H1 (cell line): Measurements from ENCODE around the gene CILP. TPM values are rescaled to one million over a fixed set of nuclear protein-coding genes. Genes with fewer than 3 reads are reported as not detected.

Experiments
- CTCF ChIA-PET: fragments of 300-600 bp; sonication (Branson Sonifier 250); formaldehyde crosslinking; loops from one replicate; lab custom pipeline; 2021; ENCODE audit not compliant: partially characterized antibody; lab: Charles Lee
- POLR2A ChIA-PET: fragments of 300-600 bp; sonication (Branson Sonifier 250); formaldehyde crosslinking; loops from one replicate; lab custom pipeline; 2021; ENCODE audit warnings: inconsistent platforms; ENCODE audit not compliant: partially characterized antibody; lab: Charles Lee
- DNase-seq, 2 experiments: peaks; one replicate each; pipeline versions ENCODE4 v3.0.0 to v3.0.0-alpha.2; 2010 to 2022; ENCODE audit warnings: low spot score in 2 of 2, low read depth in 1 of 2, mixed read lengths in 1 of 2
- FAIRE-seq: peaks from 2 replicates; lab custom pipeline; 2011; peaks lifted over from hg19 to GRCh38; lab: Jason Lieb, UNC
- H2AFZ ChIP-seq: 2 replicates; pipeline ENCODE4 v1.8.1; 2012; ENCODE audit warnings: low read length, inconsistent platforms
- H2AK5ac ChIP-seq: 2 replicates; pipeline ENCODE4 v1.6.1; 2013; ENCODE audit warnings: low read depth, low read length
- H2BK120ac ChIP-seq: replicated peaks from 2 replicates; pipeline ENCODE3; 2013; ENCODE audit warnings: low read depth, low read length, inconsistent platforms
- H2BK12ac ChIP-seq: 2 replicates; pipeline ENCODE4 v1.6.1; 2013; ENCODE audit warnings: low read depth, low read length
- H2BK15ac ChIP-seq: 2 replicates; pipeline ENCODE4 v1.6.1; 2013; ENCODE audit warnings: low read length
- H2BK20ac ChIP-seq: 2 replicates; pipeline ENCODE4 v1.6.1; 2013; ENCODE audit warnings: low read length
- H2BK5ac ChIP-seq: 2 replicates; pipeline ENCODE4 v1.6.1; 2013; ENCODE audit warnings: low read depth, low read length
- H3K14ac ChIP-seq: 2 replicates; pipeline ENCODE4 v1.6.1; 2013; ENCODE audit warnings: inconsistent platforms; ENCODE audit not compliant: insufficient read length
- H3K18ac ChIP-seq: 2 replicates; pipeline ENCODE4 v1.6.1; 2013; ENCODE audit warnings: low read length; ENCODE audit errors: extremely low read depth
- H3K23ac ChIP-seq: 2 replicates; pipeline ENCODE4 v1.6.1; 2013; ENCODE audit warnings: inconsistent platforms; ENCODE audit not compliant: insufficient read length
- H3K23me2 ChIP-seq: 2 replicates; pipeline ENCODE4 v1.6.1; 2013; ENCODE audit warnings: low read depth, low read length
- H3K27ac ChIP-seq: 2 replicates; pipeline ENCODE4 v1.6.1; 2011; ENCODE audit warnings: low read depth, low read length, inconsistent platforms
- H3K27me3 ChIP-seq, 4 experiments: replicated peaks in 1 of 4; 1 replicate in 1 of 4; 2 replicates in 3 of 4; pipeline versions ENCODE4 v1.6.1 to v1.8.1; 2011 to 2013; ENCODE audit warnings: low read length in 3 of 4, mild to moderate bottlenecking in 3 of 4, inconsistent platforms in 2 of 4, mixed read lengths in 2 of 4, moderate library complexity in 1 of 4; ENCODE audit not compliant: control insufficient read depth in 3 of 4, insufficient read depth in 3 of 4; ENCODE audit errors: extremely low read depth in 1 of 4
- H3K36me3 ChIP-seq, 4 experiments: 2 replicates each; pipeline versions ENCODE4 v1.6.1 to v1.8.1; 2011 to 2013; ENCODE audit warnings: mild to moderate bottlenecking in 4 of 4, low read length in 3 of 4, moderate library complexity in 2 of 4, control low read depth in 1 of 4, inconsistent platforms in 1 of 4; ENCODE audit not compliant: insufficient read depth in 4 of 4, control insufficient read depth in 2 of 4
- H3K4ac ChIP-seq: replicated peaks from 2 replicates; pipeline ENCODE3; 2013; ENCODE audit warnings: low read length, low read depth, mixed read lengths, inconsistent platforms; ENCODE audit not compliant: insufficient read length
- H3K4me1 ChIP-seq, 4 experiments: replicated peaks in 1 of 4; 1 replicate in 1 of 4; 2 replicates in 3 of 4; pipeline versions ENCODE4 v1.6.1 to v1.8.1; 2011 to 2013; ENCODE audit warnings: low read length in 3 of 4, inconsistent platforms in 2 of 4, mixed read lengths in 1 of 4; ENCODE audit not compliant: insufficient read depth in 4 of 4, control insufficient read depth in 3 of 4
- H3K4me2 ChIP-seq, 2 experiments: 2 replicates each; pipeline versions ENCODE4 v1.6.1 to v1.8.1; 2011 to 2013; ENCODE audit warnings: low read depth in 2 of 2, low read length in 2 of 2, control low read depth in 1 of 2, inconsistent platforms in 1 of 2, mild to moderate bottlenecking in 1 of 2; ENCODE audit not compliant: insufficient read depth in 1 of 2
- H3K4me3 ChIP-seq, 4 experiments: fragments of 200-600, 300-600 bp in 1 of 4; sonication (generic), shearing (Covaris generic), sonication (Bioruptor Twin) in 1 of 4; 2 replicates each; pipeline versions ENCODE4 v1.5.1 to v1.8.1; 2011 to 2016; ENCODE audit warnings: low read length in 4 of 4, low read depth in 3 of 4, control low read depth in 2 of 4, inconsistent platforms in 2 of 4, mild to moderate bottlenecking in 2 of 4, mixed read lengths in 1 of 4, moderate library complexity in 1 of 4; ENCODE audit not compliant: insufficient read depth in 2 of 4; ENCODE audit errors: extremely low read depth in 1 of 4
- H3K56ac ChIP-seq: replicated peaks from 2 replicates; pipeline ENCODE3; 2013; ENCODE audit warnings: low read depth, mild to moderate bottlenecking, mixed read lengths, low read length, inconsistent platforms; ENCODE audit not compliant: insufficient read length
- H3K79me1 ChIP-seq: 2 replicates; pipeline ENCODE4 v1.6.1; 2013; ENCODE audit warnings: low read depth, low read length, control low read depth
- H3K79me2 ChIP-seq, 2 experiments: 2 replicates each; pipeline versions ENCODE4 v1.6.1 to v1.8.1; 2012 to 2013; ENCODE audit warnings: low read length in 2 of 2, mild to moderate bottlenecking in 2 of 2, inconsistent platforms in 1 of 2; ENCODE audit not compliant: insufficient read depth in 2 of 2, control insufficient read depth in 1 of 2
- H3K9ac ChIP-seq, 4 experiments: replicated peaks in 1 of 4; 1 replicate in 1 of 4; 2 replicates in 3 of 4; pipeline versions ENCODE4 v1.6.1 to v1.8.1; 2011 to 2013; ENCODE audit warnings: low read depth in 3 of 4, low read length in 3 of 4, control low read depth in 2 of 4, mild to moderate bottlenecking in 2 of 4, moderate library complexity in 2 of 4, inconsistent platforms in 1 of 4; ENCODE audit errors: extremely low read depth in 1 of 4
- H3K9me3 ChIP-seq, 2 experiments: 2 replicates each; pipeline versions ENCODE4 v1.6.1 to v1.8.1; 2012 to 2013; ENCODE audit warnings: mild to moderate bottlenecking in 2 of 2, moderate library complexity in 2 of 2, control low read depth in 1 of 2, inconsistent platforms in 1 of 2, low read depth in 1 of 2, low read length in 1 of 2, mixed read lengths in 1 of 2; ENCODE audit not compliant: insufficient read depth in 2 of 2
- H4K20me1 ChIP-seq, 2 experiments: replicated peaks in 1 of 2; 2 replicates each; pipeline versions ENCODE3 to v1.8.1; 2011 to 2013; ENCODE audit warnings: inconsistent platforms in 2 of 2, low read length in 2 of 2, mild to moderate bottlenecking in 1 of 2; ENCODE audit not compliant: insufficient read depth in 2 of 2, control insufficient read depth in 1 of 2
- H4K5ac ChIP-seq: 2 replicates; pipeline ENCODE4 v1.6.1; 2013; ENCODE audit warnings: low read length, low read depth, mixed read lengths, inconsistent platforms; ENCODE audit not compliant: insufficient read length
- H4K8ac ChIP-seq: 2 replicates; pipeline ENCODE4 v1.8.0; 2013; ENCODE audit warnings: mild to moderate bottlenecking, moderate library complexity, low read length, inconsistent platforms; ENCODE audit not compliant: insufficient read depth; ENCODE audit errors: extremely low read depth
- H4K91ac ChIP-seq: replicated peaks from 2 replicates; pipeline ENCODE3; 2013; ENCODE audit warnings: low read length, mixed read lengths, inconsistent platforms; ENCODE audit not compliant: insufficient read length
- WGBS, 2 experiments: shearing (Covaris generic) in 1 of 2; methylation state at CpG; one replicate each; pipeline versions ENCODE4 v1.1.6 to v1.1.7; 2013 to 2015; ENCODE audit warnings: low lambda C conversion rate in 2 of 2, mixed read lengths in 2 of 2, inconsistent platforms in 1 of 2, low coverage in 1 of 2, missing lambda C conversion rate in 1 of 2; ENCODE audit not compliant: insufficient replicate concordance in 2 of 2, insufficient coverage in 1 of 2, insufficient read length in 1 of 2; ENCODE audit errors: extremely low coverage in 1 of 2, missing lambda C conversion rate in 1 of 2; 5-methylcytosine and 5-hydroxymethylcytosine counted together
- polyA plus RNA-seq, 7 experiments: library from polyadenylated mRNA; depleted of rRNA in 3 of 7; stranded (reverse) in 5 of 7; unstranded in 2 of 7; fragments of >200 nt in 5 of 7; fragments of 200-250 nt in 2 of 7; gene quantifications; 1 replicate in 5 of 7; 2 replicates in 1 of 7; 4 replicates in 1 of 7; pipeline versions ENCODE4 v1.2.1 to v1.2.3, GENCODE V29; 2011 to 2013; ENCODE audit warnings: missing spikeins in 2 of 7, mixed read lengths in 2 of 7
- total RNA-seq: library from RNA; stranded (reverse); fragmentation: NEBNext Ultra II Directional; extraction: Animal tissue kit (Norgen Biotek cat#: 25700); gene quantifications from 2 replicates; pipeline ENCODE4 v1.2.1, GENCODE V29; 2021

Gene CILP
- total and polyA plus RNA-seq, 2 of the 8 experiments (the other 6 are each of a cell fraction or from before 2014, with no cell fraction given) = 0.02 TPM; not detected in 1

DNA sequence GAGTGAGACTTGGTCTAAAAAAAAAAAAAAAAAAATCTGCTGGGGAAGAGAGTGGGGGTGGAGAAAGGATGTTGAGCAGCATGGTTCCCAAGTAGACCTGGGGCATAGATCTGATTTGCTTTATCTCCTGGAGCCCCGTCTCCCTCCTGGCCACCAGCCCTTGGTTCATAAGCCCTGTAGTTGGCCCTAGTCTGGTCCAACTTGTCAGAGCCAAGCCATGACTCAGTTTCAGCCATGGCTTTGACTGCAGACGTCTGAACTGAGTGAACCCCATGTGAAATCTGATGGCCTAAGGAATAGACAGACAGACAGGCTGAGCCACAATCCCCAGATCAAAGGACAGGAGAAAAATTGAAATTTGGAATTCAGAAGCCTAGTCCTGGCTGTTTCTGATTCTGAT lies 2.0 kb upstream of the CILP start:
- Histone ChIP-seq H3K4me1 (peaks cover 0 to 4% (median 0%) of the 10 kb centered on the region in 4 experiments; a peak in 3 of 7 replicates), H3K18ac (no peak overlapping the region), H2BK120ac (no peak overlapping the region), H3K23ac (no peak overlapping the region), H4K20me1 (no peaks in the 10 kb centered on the region), H3K27ac (no peak overlapping the region), H3K56ac (no peak overlapping the region), H3K27me3 (no peaks in the 10 kb centered on the region; a peak in 1 of 7 replicates), H3K36me3 (no peaks in the 10 kb centered on the region), H3K79me2 (no peaks in the 10 kb centered on the region), H3K79me1 (no peaks in the 10 kb centered on the region), H4K8ac (no peak overlapping the region), H2BK5ac (no peak overlapping the region), H4K91ac (no peak overlapping the region), H2BK20ac (no peak overlapping the region), H3K23me2 (no peaks in the 10 kb centered on the region), H3K4me2 (no peak overlapping the region), H3K4ac (no peak overlapping the region), H2AFZ (no peak overlapping the region), H2BK15ac (no peak overlapping the region), H2AK5ac (no peak overlapping the region), H2BK12ac (no peak overlapping the region), H3K4me3 (no peak overlapping the region), H3K9ac (no peak overlapping the region), H3K14ac (no peak overlapping the region), H4K5ac (no peak overlapping the region), H3K9me3 (no peaks in the 10 kb centered on the region)
- 92% methylated on average over 2 of the region's 2 CpGs; no CpG with 5 or more reads in 1 of the 2 experiments for WGBS, 2 experiments
- CTCF ChIA-PET = interaction anchor here (0.8 to 7.0 kb wide), 8 partner anchors 9 to 84 kb away, joined by 3 to 87 read pairs (median 26); no protein-coding TSS in a partner anchor
- DNase-seq (no peak), FAIRE-seq (no peak)
- POLR2A ChIA-PET = interaction anchor here (1.2 kb wide), 2 partner anchors 15 to 91 kb away, joined by 3 read pairs; partner anchors contain the start of gene RNU5B-1
